Karpas-422 (cell line): ENCODE data around the gene EFCAB8. TPM values are rescaled to one million over a fixed set of nuclear protein-coding genes. Genes with fewer than 3 reads are reported as not detected.
"Not testable (repeated sequence)": the region's sequence is repeated elsewhere in the genome, so short reads cannot be mapped to it uniquely, and the experiment has no call there.

ENCODE experiments used
- DNase-seq: peaks from one replicate; pipeline ENCODE4 v3.0.0-alpha.2; 2015
- H2AFZ ChIP-seq: fragments of 200-600 bp; sonication (generic); 2 replicates; pipeline ENCODE4 v1.6.1; 2014; ENCODE audit warnings: antibody characterized with exemption, low read length, mixed read lengths
- H3K27ac ChIP-seq: fragments of 200-600 bp; sonication (generic); 2 replicates; pipeline ENCODE4 v1.5.1; 2014; ENCODE audit warnings: mild to moderate bottlenecking, low read length, moderate library complexity
- H3K27me3 ChIP-seq: fragments of 200-600 bp; sonication (generic); 2 replicates; pipeline ENCODE4 v1.6.1; 2014; ENCODE audit warnings: low read length, mixed read lengths
- H3K36me3 ChIP-seq: fragments of 200-600 bp; sonication (generic); 2 replicates; pipeline ENCODE4 v1.6.1; 2014; ENCODE audit warnings: low read length, mixed read lengths; ENCODE audit not compliant: insufficient read depth
- H3K4me1 ChIP-seq: fragments of 200-600 bp; sonication (generic); 2 replicates; pipeline ENCODE4 v1.6.1; 2014; ENCODE audit warnings: mild to moderate bottlenecking, low read length, mixed read lengths
- H3K4me2 ChIP-seq: fragments of 200-600 bp; sonication (generic); 2 replicates; pipeline ENCODE4 v1.6.1; 2014; ENCODE audit warnings: low read length, low read depth, mild to moderate bottlenecking; ENCODE audit not compliant: poor library complexity, severe bottlenecking
- H3K4me3 ChIP-seq: fragments of 200-600 bp; sonication (generic); 2 replicates; pipeline ENCODE4 v1.5.1; 2014; ENCODE audit warnings: mild to moderate bottlenecking, antibody characterized with exemption, low read length, mixed read lengths
- H3K79me2 ChIP-seq: fragments of 200-600 bp; sonication (generic); 2 replicates; pipeline ENCODE4 v1.6.1; 2014; ENCODE audit warnings: mild to moderate bottlenecking, low read length, mixed read lengths
- H3K9ac ChIP-seq: fragments of 200-600 bp; sonication (generic); 2 replicates; pipeline ENCODE4 v1.6.0; 2014; ENCODE audit warnings: low read length
- H3K9me2 ChIP-seq: fragments of 200-600 bp; sonication (generic), shearing (Covaris generic); replicated peaks from 2 replicates; pipeline ENCODE4 v1.6.0; 2014; ENCODE audit warnings: mild to moderate bottlenecking, low read length, moderate library complexity; ENCODE audit not compliant: insufficient read depth
- H3K9me3 ChIP-seq: fragments of 300-700, 200-600 bp; sonication (generic); 2 replicates; pipeline ENCODE4 v1.6.1; 2014; ENCODE audit warnings: low read length, mixed read lengths
- H4K20me1 ChIP-seq: fragments of 200-600 bp; sonication (generic); 2 replicates; pipeline ENCODE4 v1.6.1; 2014; ENCODE audit warnings: mild to moderate bottlenecking, antibody characterized with exemption, low read length, low read depth; ENCODE audit not compliant: insufficient read depth
- total RNA-seq: library from RNA; depleted of rRNA; stranded (reverse); fragments of >200 nt; shearing (Covaris generic); gene quantifications from 2 replicates; pipeline ENCODE4 v1.2.3, GENCODE V29; 2014; ENCODE audit warnings: low replicate concordance

Gene EFCAB8
- total RNA-seq, 1 experiment from 2014 or later = 1.2 TPM

DNA sequence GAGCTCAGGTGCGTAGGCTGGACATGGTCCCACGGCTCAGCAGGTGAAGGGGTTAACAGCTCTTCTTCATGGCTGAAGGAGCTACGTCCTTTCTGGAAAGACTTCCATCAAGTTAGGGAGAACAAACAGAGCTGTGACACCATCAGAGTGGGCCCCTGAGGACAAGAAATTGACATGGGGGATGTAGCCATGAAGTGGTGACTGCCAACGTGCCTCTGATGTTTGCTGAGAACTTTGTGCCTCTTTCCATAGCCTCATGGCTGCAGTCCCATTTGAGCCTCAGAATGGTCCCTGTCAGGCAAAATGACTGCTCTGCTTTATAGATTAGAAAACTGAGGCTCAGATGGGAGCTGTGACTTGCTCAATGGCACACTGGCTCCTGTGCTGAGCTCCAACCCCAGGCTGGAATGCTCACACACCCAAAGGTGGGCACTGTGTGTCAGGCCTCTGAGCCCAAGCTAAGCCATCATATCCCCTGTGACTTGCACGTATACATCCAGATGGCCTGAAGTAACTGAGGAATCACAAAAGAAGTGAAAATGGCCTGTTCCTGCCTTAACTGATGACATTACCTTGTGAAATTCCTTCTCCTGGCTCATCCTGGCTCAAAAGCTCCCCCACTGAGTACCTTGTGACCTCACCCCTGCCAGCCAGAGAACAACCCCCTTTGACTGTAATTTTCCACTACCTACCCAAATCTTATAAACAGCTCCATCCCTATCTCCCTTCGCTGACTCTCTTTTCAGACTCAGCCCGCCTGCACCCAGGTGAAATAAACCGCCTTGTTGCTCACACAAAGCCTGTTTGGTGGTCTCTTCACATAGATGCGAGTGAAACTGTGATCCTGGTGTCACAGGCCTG, 115.7 kb downstream of the EFCAB8 start:
- H2AFZ ChIP-seq, H3K27me3 ChIP-seq, H3K27ac ChIP-seq, H3K9me3 ChIP-seq, H3K36me3 ChIP-seq, H3K9ac ChIP-seq, H3K4me3 ChIP-seq, H3K4me2 ChIP-seq, H3K79me2 ChIP-seq, DNase-seq, H4K20me1 ChIP-seq, H3K4me1 ChIP-seq, H3K9me2 ChIP-seq: not testable (repeated sequence)

DNA sequence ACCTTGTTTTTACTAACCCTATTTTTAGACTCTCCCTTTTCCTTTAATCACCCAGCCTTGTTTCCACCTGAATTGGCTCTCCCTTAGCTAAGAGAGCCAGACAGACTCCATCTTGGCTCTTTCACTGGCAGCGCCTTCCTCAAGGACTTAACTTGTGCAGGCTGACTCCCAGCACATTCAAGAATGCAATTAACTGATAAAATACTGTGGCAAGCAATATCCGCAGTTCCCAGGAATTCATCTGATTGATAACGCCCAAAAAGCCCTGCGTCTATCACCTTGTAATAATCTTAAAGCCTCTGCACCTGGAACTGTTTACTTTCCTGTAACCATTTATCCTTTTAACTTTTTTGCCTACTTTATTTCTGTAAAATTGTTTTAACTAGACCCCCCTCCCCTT, 116.4 kb downstream of the EFCAB8 start:
- H3K4me1 ChIP-seq, H3K4me2 ChIP-seq, DNase-seq, H3K9me3 ChIP-seq, H3K9me2 ChIP-seq, H3K9ac ChIP-seq, H2AFZ ChIP-seq, H3K36me3 ChIP-seq, H4K20me1 ChIP-seq, H3K79me2 ChIP-seq, H3K27ac ChIP-seq, H3K4me3 ChIP-seq, H3K27me3 ChIP-seq: not testable (repeated sequence)

DNA sequence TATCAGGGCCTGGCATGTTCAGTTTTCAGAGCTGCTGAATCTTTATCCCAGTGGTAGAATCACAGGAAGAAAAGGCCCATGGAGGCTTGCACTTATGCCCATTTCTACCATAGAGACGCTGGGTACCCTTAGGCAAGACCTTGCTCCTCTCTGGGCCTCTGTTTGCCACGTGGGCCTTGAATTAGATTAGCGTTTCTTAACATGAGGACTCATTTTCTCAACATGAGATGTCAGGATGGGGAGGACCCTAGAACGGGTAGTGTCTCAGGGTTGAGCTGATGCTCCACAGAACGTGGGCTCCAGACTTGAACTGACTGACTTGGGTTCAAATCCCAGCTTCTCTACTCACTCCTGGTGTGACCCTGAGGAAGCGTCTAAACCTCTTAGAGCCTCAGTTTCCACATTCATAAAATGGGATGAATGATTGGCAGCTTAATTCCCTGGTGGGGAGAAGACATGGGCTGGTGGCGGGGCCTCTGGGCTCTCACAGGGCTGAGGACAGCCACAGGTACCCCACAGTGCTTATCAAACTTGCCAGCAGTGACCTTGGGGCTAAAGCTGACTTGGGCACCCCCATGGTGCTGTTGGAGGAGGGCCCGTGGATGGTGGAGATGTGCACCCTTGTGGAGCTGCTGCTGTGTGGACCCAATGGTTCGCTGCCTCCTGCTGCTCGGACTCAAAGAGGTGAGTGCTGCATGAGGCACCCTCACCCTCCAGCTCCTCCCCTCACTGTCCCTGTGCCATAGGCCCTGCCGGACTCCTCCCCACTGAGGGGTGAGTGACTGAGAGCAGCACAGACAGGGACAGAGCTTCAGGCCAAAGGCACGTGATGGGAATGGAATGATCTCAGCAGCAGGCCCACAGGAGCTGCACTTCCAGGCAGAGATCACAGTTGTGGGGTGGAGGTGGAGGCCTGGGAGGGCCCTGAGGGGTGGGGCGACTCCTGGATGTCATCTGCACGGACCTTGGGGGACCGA, 117.3 kb downstream of the EFCAB8 start:
- H3K79me2 ChIP-seq = no peaks in the 10 kb centered on the region
- no peaks in the 10 kb centered on the region for H3K9me3 ChIP-seq
- no peaks in the 10 kb centered on the region for H3K36me3 ChIP-seq
- no peak overlapping the region for H3K27ac ChIP-seq
- DNase-seq = no peak
- no peak overlapping the region for H3K4me3 ChIP-seq
- H3K27me3 ChIP-seq = no peaks in the 10 kb centered on the region
- no peak overlapping the region for H3K4me2 ChIP-seq
- no peaks in the 10 kb centered on the region for H4K20me1 ChIP-seq
- H3K4me1 ChIP-seq = peaks cover 9% of the 10 kb centered on the region
- H2AFZ ChIP-seq = no peak overlapping the region
- H3K9ac ChIP-seq = no peak overlapping the region
- H3K9me2 ChIP-seq = no peaks in the 10 kb centered on the region

DNA sequence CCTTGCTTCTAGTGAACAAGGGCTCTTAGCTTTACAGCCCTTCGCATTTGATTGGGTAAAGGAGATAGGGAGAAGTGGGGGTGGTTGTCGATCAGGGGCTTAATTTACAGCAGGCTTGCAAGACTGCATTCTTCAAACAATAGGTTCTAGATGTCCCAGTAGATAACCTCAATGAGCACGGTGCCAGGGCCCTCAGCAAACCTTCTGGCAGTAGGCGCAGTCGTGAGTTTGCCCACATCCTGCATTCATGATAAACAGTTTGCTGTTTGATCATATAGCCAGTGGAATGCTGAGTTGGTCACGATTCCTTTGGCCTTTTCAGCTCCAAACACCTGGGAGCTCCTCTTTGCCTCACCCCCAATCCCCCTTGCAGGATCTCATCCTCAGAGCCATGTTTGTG, 118.0 kb downstream of the EFCAB8 start:
- Histone ChIP-seq H3K4me1 (peaks cover 6% of the 10 kb centered on the region), H3K36me3 (no peaks in the 10 kb centered on the region), H3K79me2 (no peaks in the 10 kb centered on the region), H4K20me1 (no peaks in the 10 kb centered on the region), H2AFZ (no peak overlapping the region), H3K4me2 (no peak overlapping the region), H3K9me3 (no peaks in the 10 kb centered on the region), H3K9ac (no peak overlapping the region), H3K9me2 (no peaks in the 10 kb centered on the region), H3K27me3 (no peaks in the 10 kb centered on the region), H3K27ac (no peak overlapping the region), H3K4me3 (no peak overlapping the region)
- DNase-seq = no peak

DNA sequence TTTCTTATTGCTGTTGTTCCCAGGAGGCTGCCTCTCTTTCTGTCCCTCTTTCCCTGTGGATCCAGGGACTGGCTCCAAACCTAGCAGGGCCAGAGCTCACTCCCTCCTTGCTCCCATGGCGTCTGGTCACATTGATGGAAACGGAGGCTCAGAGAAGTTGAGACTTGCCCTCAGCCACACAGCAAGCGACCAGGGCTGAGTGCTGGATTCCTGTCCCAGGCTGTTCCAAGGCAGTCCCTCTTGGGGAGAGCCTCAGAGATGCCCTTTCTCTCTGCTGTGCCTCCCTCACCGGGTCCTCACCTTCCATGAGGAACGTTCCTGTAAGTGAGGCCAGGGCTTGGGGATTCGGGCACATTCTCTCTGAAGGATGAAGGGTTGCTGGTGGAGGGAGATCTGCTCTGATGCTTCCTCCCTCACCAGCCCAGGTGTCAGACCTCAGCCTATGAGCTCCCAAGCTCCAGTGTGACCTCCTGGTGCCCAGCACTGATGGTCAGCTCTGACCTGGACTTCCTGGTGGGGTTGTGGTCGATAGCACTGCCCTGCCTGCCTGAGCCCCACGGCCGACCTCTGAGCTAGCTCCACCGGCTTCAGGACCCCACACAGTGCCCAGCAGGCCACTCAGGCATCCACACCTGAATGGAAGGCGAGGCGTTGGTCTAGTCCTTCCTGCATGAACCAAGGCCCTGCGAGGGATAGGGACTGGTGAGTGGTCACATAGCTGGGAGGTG, 118.7 kb downstream of the EFCAB8 start:
- Histone ChIP-seq H3K4me3 (no peak overlapping the region), H3K27ac (no peak overlapping the region), H3K9ac (no peak overlapping the region), H3K36me3 (no peaks in the 10 kb centered on the region), H3K79me2 (no peaks in the 10 kb centered on the region), H2AFZ (no peak overlapping the region), H3K4me1 (no peaks in the 10 kb centered on the region; the same call in 1 of the 2 replicates), H3K4me2 (no peak overlapping the region), H4K20me1 (no peaks in the 10 kb centered on the region), H3K27me3 (no peaks in the 10 kb centered on the region), H3K9me2 (no peaks in the 10 kb centered on the region), H3K9me3 (no peaks in the 10 kb centered on the region)
- no peak for DNase-seq

DNA sequence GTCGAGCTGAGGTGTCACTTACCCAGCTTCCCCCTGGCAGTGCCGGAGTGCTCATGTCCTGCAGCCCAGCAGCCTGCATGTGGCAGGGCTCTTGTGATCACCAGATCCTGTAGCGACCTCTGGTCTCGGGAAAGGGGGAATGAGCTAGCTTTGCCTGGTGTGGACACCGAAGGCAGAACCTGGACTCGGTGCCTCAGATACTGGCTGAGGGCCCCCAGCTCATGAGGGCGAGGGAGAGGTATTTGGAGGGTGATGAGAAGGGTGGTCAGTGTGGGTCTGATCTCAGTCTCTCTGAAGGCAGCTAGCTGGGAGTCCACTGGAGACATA, 119.2 kb downstream of the EFCAB8 start:
- H3K27ac ChIP-seq = no peak overlapping the region
- no peak overlapping the region for H3K9ac ChIP-seq
- no peak overlapping the region for H3K4me2 ChIP-seq
- H3K4me1 ChIP-seq = no peaks in the 10 kb centered on the region
- no peaks in the 10 kb centered on the region for H3K79me2 ChIP-seq
- H3K36me3 ChIP-seq = no peaks in the 10 kb centered on the region
- H2AFZ ChIP-seq = no peak overlapping the region
- H3K9me2 ChIP-seq = no peaks in the 10 kb centered on the region
- no peak for DNase-seq
- no peak overlapping the region for H3K4me3 ChIP-seq
- no peaks in the 10 kb centered on the region for H3K27me3 ChIP-seq
- no peaks in the 10 kb centered on the region for H3K9me3 ChIP-seq
- no peaks in the 10 kb centered on the region for H4K20me1 ChIP-seq

DNA sequence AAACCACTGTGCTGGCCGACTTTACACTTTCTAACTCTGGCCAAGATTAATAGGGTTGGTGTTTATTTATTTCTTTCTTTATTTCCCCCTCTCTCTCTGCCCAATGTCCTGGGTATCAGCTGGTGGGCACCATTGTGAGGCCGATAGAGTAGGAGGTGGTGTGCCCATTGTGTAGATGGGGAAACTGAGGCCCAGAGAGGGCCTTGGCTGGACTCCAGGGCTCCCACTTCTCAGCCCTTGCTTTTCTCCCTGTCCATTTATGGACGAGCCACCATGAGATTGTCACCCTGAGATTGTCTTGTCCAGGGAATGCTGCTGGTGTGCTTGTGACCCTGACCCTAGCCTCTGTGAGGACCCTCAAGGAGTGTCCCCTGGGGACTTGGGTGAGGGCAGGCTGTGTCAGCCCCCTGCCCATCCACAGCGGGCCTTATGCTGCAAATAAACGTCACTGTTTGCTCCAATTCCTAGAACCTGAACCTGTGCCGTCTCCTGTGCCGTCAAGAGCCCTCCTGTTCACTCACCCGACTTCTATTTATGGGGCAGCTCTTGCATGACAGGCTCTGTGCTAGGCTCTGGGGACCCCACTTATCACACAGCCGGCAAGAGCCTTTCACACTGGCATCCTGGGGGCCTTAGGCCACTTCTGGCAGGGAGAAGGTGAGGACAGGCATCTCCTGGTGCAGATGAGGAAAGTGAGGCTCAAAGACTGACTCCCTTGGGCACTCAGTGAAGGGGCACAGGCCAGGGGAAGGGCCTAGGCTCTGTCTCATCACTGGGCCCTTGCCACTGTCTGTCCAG, 120.7 kb downstream of the EFCAB8 start:
- Histone ChIP-seq H3K4me3 (no peak overlapping the region), H2AFZ (no peak overlapping the region), H3K27ac (no peak overlapping the region), H3K27me3 (no peaks in the 10 kb centered on the region), H3K79me2 (no peaks in the 10 kb centered on the region), H3K4me2 (no peak overlapping the region), H4K20me1 (no peaks in the 10 kb centered on the region), H3K9me3 (no peaks in the 10 kb centered on the region), H3K9me2 (no peaks in the 10 kb centered on the region), H3K4me1 (no peaks in the 10 kb centered on the region), H3K36me3 (no peaks in the 10 kb centered on the region), H3K9ac (no peak overlapping the region)
- DNase-seq = no peak
